Keratinocyte (primary cell): ENCODE measurements around the gene OSTF1.

Experiments used
- EZH2 ChIP-seq: IDR thresholded peaks from one replicate; pipeline ENCODE4 v1.6.1; 2012; ENCODE audit warnings: inconsistent platforms, mild to moderate bottlenecking, low read length, moderate library complexity
- TF ChIP-seq, protein P1 (sequence below), 3 experiments: IDR thresholded peaks in 1 of 3; conservative IDR thresholded peaks in 1 of 3; optimal IDR thresholded peaks in 1 of 3; 2 replicates in 2 of 3; 3 replicates in 1 of 3; pipeline versions ENCODE3 to v1.5.1; 2011; ENCODE audit warnings: low read length in 3 of 3, mild to moderate bottlenecking in 3 of 3, moderate library complexity in 2 of 3, control low read depth in 1 of 3, inconsistent platforms in 1 of 3; ENCODE audit not compliant: insufficient read depth in 2 of 3; ENCODE audit errors: extremely low read depth in 1 of 3

DNA sequence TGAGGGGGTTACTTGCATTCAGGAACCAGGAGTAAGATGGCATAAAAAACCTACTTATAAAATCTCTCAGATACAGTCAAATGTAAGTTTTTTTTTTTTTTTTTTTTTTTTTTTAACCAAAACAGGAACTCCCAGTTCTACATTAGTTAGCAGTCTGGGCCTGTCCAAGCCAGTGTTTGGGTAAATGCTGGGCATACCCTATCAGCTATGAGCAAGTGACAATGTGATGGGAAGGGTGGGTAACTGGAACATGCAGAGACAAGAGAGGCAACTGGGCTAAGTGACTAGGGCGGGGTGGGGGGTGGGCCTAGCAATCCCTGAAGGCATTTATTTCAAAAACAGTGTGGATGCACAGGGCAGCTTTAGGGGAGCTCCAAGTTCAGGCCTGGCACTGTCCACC lies 2.7 kb upstream of the OSTF1 start:
- TF ChIP-seq, protein P1, sequence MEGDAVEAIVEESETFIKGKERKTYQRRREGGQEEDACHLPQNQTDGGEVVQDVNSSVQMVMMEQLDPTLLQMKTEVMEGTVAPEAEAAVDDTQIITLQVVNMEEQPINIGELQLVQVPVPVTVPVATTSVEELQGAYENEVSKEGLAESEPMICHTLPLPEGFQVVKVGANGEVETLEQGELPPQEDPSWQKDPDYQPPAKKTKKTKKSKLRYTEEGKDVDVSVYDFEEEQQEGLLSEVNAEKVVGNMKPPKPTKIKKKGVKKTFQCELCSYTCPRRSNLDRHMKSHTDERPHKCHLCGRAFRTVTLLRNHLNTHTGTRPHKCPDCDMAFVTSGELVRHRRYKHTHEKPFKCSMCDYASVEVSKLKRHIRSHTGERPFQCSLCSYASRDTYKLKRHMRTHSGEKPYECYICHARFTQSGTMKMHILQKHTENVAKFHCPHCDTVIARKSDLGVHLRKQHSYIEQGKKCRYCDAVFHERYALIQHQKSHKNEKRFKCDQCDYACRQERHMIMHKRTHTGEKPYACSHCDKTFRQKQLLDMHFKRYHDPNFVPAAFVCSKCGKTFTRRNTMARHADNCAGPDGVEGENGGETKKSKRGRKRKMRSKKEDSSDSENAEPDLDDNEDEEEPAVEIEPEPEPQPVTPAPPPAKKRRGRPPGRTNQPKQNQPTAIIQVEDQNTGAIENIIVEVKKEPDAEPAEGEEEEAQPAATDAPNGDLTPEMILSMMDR (optimal IDR thresholded peaks at IDR 0.05 in 1 of 3, IDR thresholded peaks at IDR 0.05 in 1 of 3, conservative IDR thresholded peaks at IDR 0.05 in 1 of 3; ENCODE audit: extremely low read depth in 1 of 3, insufficient read depth in 2 of 3, low read length in 3 of 3), result no peak
- no peak for TF ChIP-seq EZH2
